H1 (cell line): ENCODE results near the gene DEUP1. TPM values are rescaled to one million over a fixed set of nuclear protein-coding genes. Genes with fewer than 3 reads are reported as not detected.

Source experiments
- KDM4A ChIP-seq: IDR thresholded peaks from one replicate; pipeline ENCODE4 v1.7.1; 2012; ENCODE audit warnings: low read depth, mild to moderate bottlenecking, moderate library complexity, low read length, inconsistent platforms; ENCODE audit not compliant: severe bottlenecking
- KDM5A ChIP-seq: fragments of 200-600 bp; IDR thresholded peaks from 2 replicates; pipeline ENCODE4 v1.7.1; 2012; ENCODE audit warnings: mild to moderate bottlenecking, low read length, inconsistent platforms, mixed read lengths
- NANOG ChIP-seq: IDR thresholded peaks from 2 replicates; pipeline ENCODE4 v1.6.1; 2011; ENCODE audit warnings: low read length, low read depth, mild to moderate bottlenecking, inconsistent platforms; ENCODE audit not compliant: insufficient read depth, poor library complexity, severe bottlenecking
- RBBP5 ChIP-seq: IDR thresholded peaks from 2 replicates; pipeline ENCODE4 v1.7.1; 2012; ENCODE audit warnings: low read depth, mild to moderate bottlenecking, inconsistent platforms, low read length, moderate library complexity, borderline replicate concordance
- RNF2 ChIP-seq: fragments of 200-900, 300-1000 bp; sonication (generic); IDR thresholded peaks from 2 replicates; pipeline ENCODE4 v1.7.1; 2016; ENCODE audit warnings: borderline replicate concordance, low read depth, mild to moderate bottlenecking, antibody characterized with exemption, low read length; ENCODE audit not compliant: poor library complexity, severe bottlenecking; ENCODE audit errors: missing control alignments
- SUZ12 ChIP-seq: fragments of 200-600 bp; sonication (generic); IDR thresholded peaks from 2 replicates; pipeline ENCODE4 v1.6.1; 2012; ENCODE audit warnings: mild to moderate bottlenecking, inconsistent platforms, low read length, moderate library complexity, mixed read lengths
- TAF7 ChIP-seq: optimal IDR thresholded peaks from 2 replicates; pipeline ENCODE3; 2011; ENCODE audit warnings: low read depth, mild to moderate bottlenecking, inconsistent platforms, low read length, moderate library complexity, borderline replicate concordance
- TEAD4 ChIP-seq: IDR thresholded peaks from 2 replicates; pipeline ENCODE4 v1.6.1; 2012; ENCODE audit warnings: low read depth, low read length, inconsistent platforms, mixed read lengths
- polyA plus RNA-seq, 7 experiments: library from polyadenylated mRNA; depleted of rRNA in 3 of 7; stranded (reverse) in 5 of 7; unstranded in 2 of 7; fragments of >200 nt in 5 of 7; fragments of 200-250 nt in 2 of 7; gene quantifications; 1 replicate in 5 of 7; 2 replicates in 1 of 7; 4 replicates in 1 of 7; pipeline versions ENCODE4 v1.2.1 to v1.2.3, GENCODE V29; 2011 to 2013; ENCODE audit warnings: missing spikeins in 2 of 7, mixed read lengths in 2 of 7
- total RNA-seq: library from RNA; stranded (reverse); fragmentation: NEBNext Ultra II Directional; extraction: Animal tissue kit (Norgen Biotek cat#: 25700); gene quantifications from 2 replicates; pipeline ENCODE4 v1.2.1, GENCODE V29; 2021
- TF ChIP-seq, protein P1 (sequence below): fragments of 300-600 bp; sonication (generic); IDR thresholded peaks from 2 replicates; pipeline ENCODE4 v1.7.1; 2012; ENCODE audit warnings: low read length, moderate library complexity, mild to moderate bottlenecking, inconsistent platforms; ENCODE audit not compliant: insufficient replicate concordance

The DEUP1 gene
- total and polyA plus RNA-seq, 2 of the 8 experiments (the other 6 are each of a cell fraction or from before 2014, with no cell fraction given) = 0.45 TPM; not detected in 1

DNA sequence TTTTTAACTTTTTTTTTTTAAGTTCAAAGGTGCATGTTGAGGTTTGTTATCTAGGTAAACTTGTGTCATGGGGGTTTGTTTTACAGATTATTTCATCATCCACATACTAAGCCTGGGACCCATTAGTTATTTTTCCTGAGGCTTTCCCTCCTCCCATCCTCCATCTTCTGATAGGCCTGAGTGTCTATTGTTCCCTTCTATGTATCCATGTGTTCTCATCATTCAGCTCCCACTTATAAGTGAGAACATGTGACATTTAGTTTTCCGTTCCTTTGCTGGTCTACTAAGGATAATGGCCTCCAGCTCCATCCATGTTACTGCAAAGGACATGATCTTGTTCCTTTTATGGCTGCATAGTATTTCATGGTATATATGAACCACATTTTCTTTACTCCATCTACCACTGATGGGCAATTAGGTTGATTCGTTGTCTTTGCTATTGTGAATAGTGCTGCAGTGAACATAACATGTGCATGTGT is 14.4 kb downstream of the DEUP1 start (continued):
- TF ChIP-seq, protein P1, sequence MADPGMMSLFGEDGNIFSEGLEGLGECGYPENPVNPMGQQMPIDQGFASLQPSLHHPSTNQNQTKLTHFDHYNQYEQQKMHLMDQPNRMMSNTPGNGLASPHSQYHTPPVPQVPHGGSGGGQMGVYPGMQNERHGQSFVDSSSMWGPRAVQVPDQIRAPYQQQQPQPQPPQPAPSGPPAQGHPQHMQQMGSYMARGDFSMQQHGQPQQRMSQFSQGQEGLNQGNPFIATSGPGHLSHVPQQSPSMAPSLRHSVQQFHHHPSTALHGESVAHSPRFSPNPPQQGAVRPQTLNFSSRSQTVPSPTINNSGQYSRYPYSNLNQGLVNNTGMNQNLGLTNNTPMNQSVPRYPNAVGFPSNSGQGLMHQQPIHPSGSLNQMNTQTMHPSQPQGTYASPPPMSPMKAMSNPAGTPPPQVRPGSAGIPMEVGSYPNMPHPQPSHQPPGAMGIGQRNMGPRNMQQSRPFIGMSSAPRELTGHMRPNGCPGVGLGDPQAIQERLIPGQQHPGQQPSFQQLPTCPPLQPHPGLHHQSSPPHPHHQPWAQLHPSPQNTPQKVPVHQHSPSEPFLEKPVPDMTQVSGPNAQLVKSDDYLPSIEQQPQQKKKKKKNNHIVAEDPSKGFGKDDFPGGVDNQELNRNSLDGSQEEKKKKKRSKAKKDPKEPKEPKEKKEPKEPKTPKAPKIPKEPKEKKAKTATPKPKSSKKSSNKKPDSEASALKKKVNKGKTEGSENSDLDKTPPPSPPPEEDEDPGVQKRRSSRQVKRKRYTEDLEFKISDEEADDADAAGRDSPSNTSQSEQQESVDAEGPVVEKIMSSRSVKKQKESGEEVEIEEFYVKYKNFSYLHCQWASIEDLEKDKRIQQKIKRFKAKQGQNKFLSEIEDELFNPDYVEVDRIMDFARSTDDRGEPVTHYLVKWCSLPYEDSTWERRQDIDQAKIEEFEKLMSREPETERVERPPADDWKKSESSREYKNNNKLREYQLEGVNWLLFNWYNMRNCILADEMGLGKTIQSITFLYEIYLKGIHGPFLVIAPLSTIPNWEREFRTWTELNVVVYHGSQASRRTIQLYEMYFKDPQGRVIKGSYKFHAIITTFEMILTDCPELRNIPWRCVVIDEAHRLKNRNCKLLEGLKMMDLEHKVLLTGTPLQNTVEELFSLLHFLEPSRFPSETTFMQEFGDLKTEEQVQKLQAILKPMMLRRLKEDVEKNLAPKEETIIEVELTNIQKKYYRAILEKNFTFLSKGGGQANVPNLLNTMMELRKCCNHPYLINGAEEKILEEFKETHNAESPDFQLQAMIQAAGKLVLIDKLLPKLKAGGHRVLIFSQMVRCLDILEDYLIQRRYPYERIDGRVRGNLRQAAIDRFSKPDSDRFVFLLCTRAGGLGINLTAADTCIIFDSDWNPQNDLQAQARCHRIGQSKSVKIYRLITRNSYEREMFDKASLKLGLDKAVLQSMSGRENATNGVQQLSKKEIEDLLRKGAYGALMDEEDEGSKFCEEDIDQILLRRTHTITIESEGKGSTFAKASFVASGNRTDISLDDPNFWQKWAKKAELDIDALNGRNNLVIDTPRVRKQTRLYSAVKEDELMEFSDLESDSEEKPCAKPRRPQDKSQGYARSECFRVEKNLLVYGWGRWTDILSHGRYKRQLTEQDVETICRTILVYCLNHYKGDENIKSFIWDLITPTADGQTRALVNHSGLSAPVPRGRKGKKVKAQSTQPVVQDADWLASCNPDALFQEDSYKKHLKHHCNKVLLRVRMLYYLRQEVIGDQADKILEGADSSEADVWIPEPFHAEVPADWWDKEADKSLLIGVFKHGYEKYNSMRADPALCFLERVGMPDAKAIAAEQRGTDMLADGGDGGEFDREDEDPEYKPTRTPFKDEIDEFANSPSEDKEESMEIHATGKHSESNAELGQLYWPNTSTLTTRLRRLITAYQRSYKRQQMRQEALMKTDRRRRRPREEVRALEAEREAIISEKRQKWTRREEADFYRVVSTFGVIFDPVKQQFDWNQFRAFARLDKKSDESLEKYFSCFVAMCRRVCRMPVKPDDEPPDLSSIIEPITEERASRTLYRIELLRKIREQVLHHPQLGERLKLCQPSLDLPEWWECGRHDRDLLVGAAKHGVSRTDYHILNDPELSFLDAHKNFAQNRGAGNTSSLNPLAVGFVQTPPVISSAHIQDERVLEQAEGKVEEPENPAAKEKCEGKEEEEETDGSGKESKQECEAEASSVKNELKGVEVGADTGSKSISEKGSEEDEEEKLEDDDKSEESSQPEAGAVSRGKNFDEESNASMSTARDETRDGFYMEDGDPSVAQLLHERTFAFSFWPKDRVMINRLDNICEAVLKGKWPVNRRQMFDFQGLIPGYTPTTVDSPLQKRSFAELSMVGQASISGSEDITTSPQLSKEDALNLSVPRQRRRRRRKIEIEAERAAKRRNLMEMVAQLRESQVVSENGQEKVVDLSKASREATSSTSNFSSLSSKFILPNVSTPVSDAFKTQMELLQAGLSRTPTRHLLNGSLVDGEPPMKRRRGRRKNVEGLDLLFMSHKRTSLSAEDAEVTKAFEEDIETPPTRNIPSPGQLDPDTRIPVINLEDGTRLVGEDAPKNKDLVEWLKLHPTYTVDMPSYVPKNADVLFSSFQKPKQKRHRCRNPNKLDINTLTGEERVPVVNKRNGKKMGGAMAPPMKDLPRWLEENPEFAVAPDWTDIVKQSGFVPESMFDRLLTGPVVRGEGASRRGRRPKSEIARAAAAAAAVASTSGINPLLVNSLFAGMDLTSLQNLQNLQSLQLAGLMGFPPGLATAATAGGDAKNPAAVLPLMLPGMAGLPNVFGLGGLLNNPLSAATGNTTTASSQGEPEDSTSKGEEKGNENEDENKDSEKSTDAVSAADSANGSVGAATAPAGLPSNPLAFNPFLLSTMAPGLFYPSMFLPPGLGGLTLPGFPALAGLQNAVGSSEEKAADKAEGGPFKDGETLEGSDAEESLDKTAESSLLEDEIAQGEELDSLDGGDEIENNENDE = no peak
- TF ChIP-seq RBBP5 = no peak
- TF ChIP-seq RNF2 = no peak
- TF ChIP-seq KDM5A = no peak
- no peak for TF ChIP-seq TAF7
- no peak for TF ChIP-seq TEAD4
- TF ChIP-seq NANOG = no peak
- no peak for TF ChIP-seq SUZ12
- no peak for TF ChIP-seq KDM4A
